ENCODE data around the gene LDLR.
"Not testable (repeated sequence)": the region's sequence is repeated elsewhere in the genome, so short reads cannot be mapped to it uniquely, and the experiment has no call there.

LDLR gene

GRCh38 chr19:11096210-11096841 is 7.1 kb downstream of the LDLR start:
- no peak overlapping the region for H3K9ac ChIP-seq (ENCODE audit: low read length)
- no peaks in the 10 kb centered on the region for H3K36me3 ChIP-seq (ENCODE audit: insufficient read depth, low read length)

GRCh38 chr19:11097367-11097766 is 8.1 kb downstream of the LDLR start:
- H3K9ac ChIP-seq (ENCODE audit: low read length); H3K27ac ChIP-seq (ENCODE audit: low read depth, low read length); H3K4me3 ChIP-seq (ENCODE audit: low read depth in 1 of 2, low read length in 2 of 2); H3K36me3 ChIP-seq (ENCODE audit: insufficient read depth, low read length); H3K9me3 ChIP-seq (ENCODE audit: low read length); H3K27me3 ChIP-seq (ENCODE audit: control insufficient read depth in 1 of 2, insufficient read depth in 2 of 2, low read length in 2 of 2): not testable (repeated sequence)
- H3K4me1 ChIP-seq (ENCODE audit: insufficient read depth, low read length), result peaks cover 15% of the 10 kb centered on the region

More at GRCh38 chr19:11096210-11096841, 7.1 kb downstream of the LDLR start:
- Histone ChIP-seq H3K9me3 (ENCODE audit: low read length) (no peaks in the 10 kb centered on the region), H3K4me3 (ENCODE audit: low read depth in 1 of 2, low read length in 2 of 2) (no peak overlapping the region), H3K4me1 (ENCODE audit: insufficient read depth, low read length) (peaks cover 23% of the 10 kb centered on the region), H3K27me3 (ENCODE audit: control insufficient read depth in 1 of 2, insufficient read depth in 2 of 2, low read length in 2 of 2) (no peaks in the 10 kb centered on the region), H3K27ac (ENCODE audit: low read depth, low read length) (no peak overlapping the region)

DNA sequence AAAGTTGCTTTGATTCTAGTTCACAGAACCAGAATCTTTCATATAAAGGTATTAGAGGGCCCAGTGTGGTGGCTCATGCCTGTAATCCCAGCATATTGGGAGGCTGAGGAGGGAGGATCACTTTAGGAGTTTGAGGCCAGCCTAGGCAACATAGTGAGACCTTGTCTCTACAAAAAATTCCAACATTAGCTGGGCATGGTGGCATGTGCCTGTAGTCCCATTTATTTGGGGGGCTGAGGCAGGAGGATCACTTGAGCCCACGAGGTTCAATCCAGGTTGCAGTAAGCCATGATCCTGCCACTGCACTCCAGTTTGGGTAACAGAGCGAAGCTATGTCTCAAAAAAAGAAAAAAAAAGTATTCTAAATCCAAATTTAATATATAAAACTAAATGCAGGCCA is 9.1 kb downstream of the LDLR start:
- no peak overlapping the region for H3K9ac ChIP-seq (ENCODE audit: low read length)
- H3K27ac ChIP-seq (ENCODE audit: low read depth, low read length), result no peak overlapping the region
- H3K27me3 ChIP-seq (ENCODE audit: control insufficient read depth in 1 of 2, insufficient read depth in 2 of 2, low read length in 2 of 2), result no peaks in the 10 kb centered on the region
- H3K36me3 ChIP-seq (ENCODE audit: insufficient read depth, low read length), result no peaks in the 10 kb centered on the region
- no peaks in the 10 kb centered on the region for H3K9me3 ChIP-seq (ENCODE audit: low read length)
- no peak overlapping the region for H3K4me3 ChIP-seq (ENCODE audit: low read depth in 1 of 2, low read length in 2 of 2)
- H3K4me1 ChIP-seq (ENCODE audit: insufficient read depth, low read length), result peaks cover 11% of the 10 kb centered on the region

DNA sequence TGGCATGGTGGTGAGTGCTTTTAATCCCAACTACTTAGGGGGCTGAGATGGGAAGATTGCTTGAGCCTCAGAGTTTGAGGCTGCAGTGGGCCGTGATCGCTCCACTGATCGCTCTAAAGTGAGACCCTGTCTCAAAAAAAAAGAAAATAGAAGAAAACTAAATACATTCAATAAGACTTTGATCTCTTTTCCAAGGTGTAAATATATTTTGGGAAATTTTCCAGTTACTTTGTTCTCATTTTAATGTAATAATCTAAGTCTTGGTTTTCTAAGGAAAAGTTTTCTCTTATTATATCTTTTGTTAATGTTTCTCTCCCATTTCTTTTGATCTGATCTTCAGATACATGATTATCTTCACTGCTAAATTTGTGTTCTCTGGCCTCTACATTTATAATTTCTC is 9.6 kb downstream of the LDLR start:
- Histone ChIP-seq H3K4me1 (ENCODE audit: insufficient read depth, low read length) (peaks cover 11% of the 10 kb centered on the region), H3K36me3 (ENCODE audit: insufficient read depth, low read length) (no peaks in the 10 kb centered on the region), H3K9me3 (ENCODE audit: low read length) (no peaks in the 10 kb centered on the region), H3K9ac (ENCODE audit: low read length) (no peak overlapping the region), H3K4me3 (ENCODE audit: low read depth in 1 of 2, low read length in 2 of 2) (no peak overlapping the region), H3K27ac (ENCODE audit: low read depth, low read length) (no peak overlapping the region), H3K27me3 (ENCODE audit: control insufficient read depth in 1 of 2, insufficient read depth in 2 of 2, low read length in 2 of 2) (no peaks in the 10 kb centered on the region)

DNA sequence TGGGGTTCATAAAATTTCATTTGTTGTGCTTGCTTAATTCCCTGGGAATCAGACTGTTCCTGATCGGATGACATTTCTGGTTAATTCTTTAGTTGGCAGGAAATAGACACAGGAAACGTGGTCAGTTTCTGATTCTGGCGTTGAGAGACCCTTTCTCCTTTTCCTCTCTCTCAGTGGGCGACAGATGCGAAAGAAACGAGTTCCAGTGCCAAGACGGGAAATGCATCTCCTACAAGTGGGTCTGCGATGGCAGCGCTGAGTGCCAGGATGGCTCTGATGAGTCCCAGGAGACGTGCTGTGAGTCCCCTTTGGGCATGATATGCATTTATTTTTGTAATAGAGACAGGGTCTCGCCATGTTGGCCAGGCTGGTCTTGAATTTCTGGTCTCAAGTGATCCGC is 10.8 kb downstream of the LDLR start:
- Histone ChIP-seq H3K9ac (ENCODE audit: low read length) (no peak overlapping the region), H3K27me3 (ENCODE audit: control insufficient read depth in 1 of 2, insufficient read depth in 2 of 2, low read length in 2 of 2) (no peaks in the 10 kb centered on the region), H3K4me3 (ENCODE audit: low read depth in 1 of 2, low read length in 2 of 2) (no peak overlapping the region), H3K36me3 (ENCODE audit: insufficient read depth, low read length) (no peaks in the 10 kb centered on the region), H3K27ac (ENCODE audit: low read depth, low read length) (no peak overlapping the region), H3K9me3 (ENCODE audit: low read length) (no peaks in the 10 kb centered on the region), H3K4me1 (ENCODE audit: insufficient read depth, low read length) (peaks cover 7% of the 10 kb centered on the region)

DNA sequence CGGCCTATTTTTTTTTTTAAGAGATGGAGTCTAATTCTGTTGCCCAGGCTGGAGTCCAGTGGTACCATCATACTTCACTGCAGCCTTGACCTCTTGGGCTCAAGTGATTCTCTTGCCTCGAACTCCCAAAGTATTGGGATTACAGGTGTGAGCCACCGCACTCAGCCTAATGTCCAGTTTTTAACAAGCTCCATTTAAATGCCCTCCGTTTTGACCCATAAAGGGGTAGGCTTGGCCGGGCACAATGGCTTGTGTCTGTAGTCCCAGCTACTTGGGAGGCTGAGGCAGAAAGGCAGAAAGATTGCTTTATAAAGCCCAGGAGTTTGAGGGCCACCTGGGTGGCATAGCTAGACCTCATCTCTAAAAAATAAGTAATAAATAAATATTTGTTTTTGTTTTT is 11.8 kb downstream of the LDLR start:
- Histone ChIP-seq H3K36me3 (ENCODE audit: insufficient read depth, low read length) (no peaks in the 10 kb centered on the region), H3K4me3 (ENCODE audit: low read depth in 1 of 2, low read length in 2 of 2) (no peak overlapping the region), H3K9me3 (ENCODE audit: low read length) (no peaks in the 10 kb centered on the region), H3K4me1 (ENCODE audit: insufficient read depth, low read length) (no peaks in the 10 kb centered on the region), H3K27ac (ENCODE audit: low read depth, low read length) (no peak overlapping the region), H3K9ac (ENCODE audit: low read length) (no peak overlapping the region), H3K27me3 (ENCODE audit: control insufficient read depth in 1 of 2, insufficient read depth in 2 of 2, low read length in 2 of 2) (no peaks in the 10 kb centered on the region)

DNA sequence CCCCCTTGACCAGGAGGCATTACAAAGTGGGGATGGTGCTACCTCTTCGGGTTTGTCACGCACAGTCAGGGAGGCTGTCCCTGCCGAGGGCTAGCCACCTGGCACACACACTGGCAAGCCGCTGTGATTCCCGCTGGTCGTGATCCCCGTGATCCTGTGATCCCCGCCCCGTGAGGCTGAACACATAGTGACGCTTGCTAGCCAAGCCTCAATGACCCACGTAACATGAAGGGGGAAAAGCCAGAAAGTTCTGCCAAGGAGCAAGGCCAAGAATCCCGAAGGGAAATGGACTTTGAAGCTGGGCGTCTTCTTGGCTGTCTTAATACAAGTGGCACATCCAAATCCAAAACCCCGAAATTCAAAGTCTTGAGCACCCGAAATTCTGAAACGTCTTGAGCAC is 13.7 kb downstream of the LDLR start:
- H3K36me3 ChIP-seq (ENCODE audit: insufficient read depth, low read length), result peaks cover 4% of the 10 kb centered on the region
- no peaks in the 10 kb centered on the region for H3K4me1 ChIP-seq (ENCODE audit: insufficient read depth, low read length)
- H3K9me3 ChIP-seq (ENCODE audit: low read length), result no peaks in the 10 kb centered on the region
- no peaks in the 10 kb centered on the region for H3K27me3 ChIP-seq (ENCODE audit: control insufficient read depth in 1 of 2, insufficient read depth in 2 of 2, low read length in 2 of 2)
- no peak overlapping the region for H3K27ac ChIP-seq (ENCODE audit: low read depth, low read length)
- no peak overlapping the region for H3K4me3 ChIP-seq (ENCODE audit: low read depth in 1 of 2, low read length in 2 of 2)
- H3K9ac ChIP-seq (ENCODE audit: low read length), result no peak overlapping the region

GRCh38 chr19:11103667-11104066 is 14.4 kb downstream of the LDLR start:
- H3K4me1 ChIP-seq (ENCODE audit: insufficient read depth, low read length); H3K9ac ChIP-seq (ENCODE audit: low read length); H3K4me3 ChIP-seq (ENCODE audit: low read depth in 1 of 2, low read length in 2 of 2); H3K36me3 ChIP-seq (ENCODE audit: insufficient read depth, low read length); H3K9me3 ChIP-seq (ENCODE audit: low read length); H3K27me3 ChIP-seq (ENCODE audit: control insufficient read depth in 1 of 2, insufficient read depth in 2 of 2, low read length in 2 of 2); H3K27ac ChIP-seq (ENCODE audit: low read depth, low read length): not testable (repeated sequence)

- H3K27me3 ChIP-seq (ENCODE audit: control insufficient read depth in 1 of 2, insufficient read depth in 2 of 2, low read length in 2 of 2), result no peaks in the 10 kb centered on the region
Observed at GRCh38 chr19:11105014-11105636, 15.9 kb downstream of the LDLR start.

GRCh38 chr19:11106477-11106876 is 17.2 kb downstream of the LDLR start:
- Histone ChIP-seq H3K9me3 (ENCODE audit: low read length) (no peaks in the 10 kb centered on the region), H3K27ac (ENCODE audit: low read depth, low read length) (no peak overlapping the region), H3K27me3 (ENCODE audit: control insufficient read depth in 1 of 2, insufficient read depth in 2 of 2, low read length in 2 of 2) (no peaks in the 10 kb centered on the region), H3K4me3 (ENCODE audit: low read depth in 1 of 2, low read length in 2 of 2) (no peak overlapping the region), H3K9ac (ENCODE audit: low read length) (no peak overlapping the region), H3K36me3 (ENCODE audit: insufficient read depth, low read length) (peaks cover 4% of the 10 kb centered on the region), H3K4me1 (ENCODE audit: insufficient read depth, low read length) (no peaks in the 10 kb centered on the region)

More at GRCh38 chr19:11105014-11105636, 15.9 kb downstream of the LDLR start:
- no peaks in the 10 kb centered on the region for H3K9me3 ChIP-seq (ENCODE audit: low read length)
- no peaks in the 10 kb centered on the region for H3K4me1 ChIP-seq (ENCODE audit: insufficient read depth, low read length)
- H3K4me3 ChIP-seq (ENCODE audit: low read depth in 1 of 2, low read length in 2 of 2), result no peak overlapping the region
- H3K36me3 ChIP-seq (ENCODE audit: insufficient read depth, low read length), result peaks cover 4% of the 10 kb centered on the region
- H3K9ac ChIP-seq (ENCODE audit: low read length), result no peak overlapping the region
- H3K27ac ChIP-seq (ENCODE audit: low read depth, low read length), result no peak overlapping the region

DNA sequence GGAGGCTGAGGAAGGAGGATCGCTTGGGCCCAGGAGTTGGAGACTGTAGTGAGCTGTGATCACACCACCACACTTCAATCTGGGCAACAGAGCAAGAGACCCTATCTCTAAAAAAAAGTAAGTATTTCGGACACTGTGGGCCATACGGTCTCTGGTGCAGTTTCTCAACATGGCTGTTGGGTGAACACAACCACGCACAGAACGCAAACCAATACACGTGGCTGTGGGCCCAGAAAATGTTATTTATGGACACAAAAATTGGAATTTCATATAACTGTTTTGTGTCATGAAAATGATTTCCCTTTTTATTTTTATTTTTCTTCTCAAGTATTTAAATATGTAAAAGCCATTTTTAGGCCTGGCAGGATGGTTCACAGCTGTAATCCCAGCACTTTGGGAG is 19.5 kb downstream of the LDLR start:
- H3K36me3 ChIP-seq (ENCODE audit: insufficient read depth, low read length), result peaks cover 10% of the 10 kb centered on the region
- H3K27ac ChIP-seq (ENCODE audit: low read depth, low read length), result no peak overlapping the region
- H3K9me3 ChIP-seq (ENCODE audit: low read length), result no peaks in the 10 kb centered on the region
- H3K9ac ChIP-seq (ENCODE audit: low read length), result no peak overlapping the region
- no peak overlapping the region for H3K4me3 ChIP-seq (ENCODE audit: low read depth in 1 of 2, low read length in 2 of 2)
- H3K4me1 ChIP-seq (ENCODE audit: insufficient read depth, low read length), result no peaks in the 10 kb centered on the region
- no peaks in the 10 kb centered on the region for H3K27me3 ChIP-seq (ENCODE audit: control insufficient read depth in 1 of 2, insufficient read depth in 2 of 2, low read length in 2 of 2)

DNA sequence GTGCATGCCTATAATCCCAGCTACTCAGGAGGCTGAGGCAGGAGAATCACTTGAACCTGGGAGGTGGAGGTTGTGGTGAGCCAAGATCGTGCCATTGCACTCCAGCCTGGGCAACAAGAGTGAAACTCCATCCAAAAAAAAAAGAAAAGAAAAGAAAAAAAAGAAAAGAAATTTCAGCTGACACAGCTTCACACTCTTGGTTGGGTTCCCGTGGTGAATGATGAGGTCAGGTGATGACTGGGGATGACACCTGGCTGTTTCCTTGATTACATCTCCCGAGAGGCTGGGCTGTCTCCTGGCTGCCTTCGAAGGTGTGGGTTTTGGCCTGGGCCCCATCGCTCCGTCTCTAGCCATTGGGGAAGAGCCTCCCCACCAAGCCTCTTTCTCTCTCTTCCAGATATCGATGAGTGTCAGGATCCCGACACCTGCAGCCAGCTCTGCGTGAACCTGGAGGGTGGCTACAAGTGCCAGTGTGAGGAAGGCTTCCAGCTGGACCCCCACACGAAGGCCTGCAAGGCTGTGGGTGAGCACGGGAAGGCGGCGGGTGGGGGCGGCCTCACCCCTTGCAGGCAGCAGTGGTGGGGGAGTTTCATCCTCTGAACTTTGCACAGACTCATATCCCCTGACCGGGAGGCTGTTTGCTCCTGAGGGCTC is 22.0 kb downstream of the LDLR start:
- H3K9me3 ChIP-seq (ENCODE audit: low read length), result no peaks in the 10 kb centered on the region
- no peak overlapping the region for H3K9ac ChIP-seq (ENCODE audit: low read length)
- H3K27ac ChIP-seq (ENCODE audit: low read depth, low read length), result no peak overlapping the region
- no peak overlapping the region for H3K4me3 ChIP-seq (ENCODE audit: low read depth in 1 of 2, low read length in 2 of 2)
- H3K27me3 ChIP-seq (ENCODE audit: control insufficient read depth in 1 of 2, insufficient read depth in 2 of 2, low read length in 2 of 2), result no peaks in the 10 kb centered on the region
- H3K4me1 ChIP-seq (ENCODE audit: insufficient read depth, low read length), result no peaks in the 10 kb centered on the region
- peaks cover 10% of the 10 kb centered on the region for H3K36me3 ChIP-seq (ENCODE audit: insufficient read depth, low read length)

Data from muscle layer of colon (tissue), 2 donors.